Stomach (tissue), 9 donors: Measurements from ENCODE around the gene PDP2. TPM values are rescaled to one million over a fixed set of nuclear protein-coding genes. Genes with fewer than 3 reads are reported as not detected.

ENCODE experiments used
- DNase-seq, 2 donors: peaks; one replicate each; pipeline versions ENCODE4 v3.0.0 to v3.0.0-alpha.2; 2013 to 2019
- H3K27ac ChIP-seq, 5 donors: fragments of 200-600 bp in 4 of 5; sonication (generic) in 4 of 5; one replicate each; pipeline ENCODE4 v1.5.1; 2013 to 2019; ENCODE audit warnings: mild to moderate bottlenecking in 1 of 5, moderate library complexity in 1 of 5
- H3K27me3 ChIP-seq, 3 donors: fragments of 200-600 bp; sonication (generic); one replicate each; pipeline ENCODE4 v1.5.1; 2017 to 2019; ENCODE audit warnings: mixed run types in 1 of 3
- H3K36me3 ChIP-seq, 4 donors: fragments of 200-600 bp; sonication (generic); 1 replicate in 3 of 4; 2 replicates in 1 of 4; pipeline ENCODE4 v1.5.1; 2016 to 2019
- H3K4me1 ChIP-seq, 4 donors: fragments of 200-600 bp; sonication (generic); one replicate each; pipeline ENCODE4 v1.5.1; 2016 to 2019
- H3K4me3 ChIP-seq, 4 donors: fragments of 200-600 bp; sonication (generic) in 3 of 4; one replicate each; pipeline ENCODE4 v1.5.1; 2016 to 2019; ENCODE audit warnings: mild to moderate bottlenecking in 1 of 4
- H3K9me3 ChIP-seq, 4 donors: fragments of 200-600 bp; sonication (generic); one replicate each; pipeline ENCODE4 v1.5.1; 2016 to 2019
- CTCF ChIP-seq, 7 experiments: fragments of 450-650 bp in 4 of 7; fragments of 200-600 bp in 3 of 7; sonication (generic) in 3 of 7; IDR thresholded peaks; one replicate each; pipeline ENCODE4 v1.5.1; 2016 to 2019; ENCODE audit warnings: antibody characterized with exemption in 7 of 7, control low read depth in 2 of 7, mild to moderate bottlenecking in 1 of 7
- EP300 ChIP-seq: sonication (generic); formaldehyde crosslinking; IDR thresholded peaks from one replicate; pipeline ENCODE4 v1.6.1; 2017; ENCODE audit warnings: antibody characterized with exemption
- POLR2A ChIP-seq, 4 donors: fragments of 450-650 bp; IDR thresholded peaks; one replicate each; pipeline ENCODE4 v1.6.1; 2016; ENCODE audit warnings: antibody characterized with exemption in 4 of 4, control low read depth in 2 of 4, mild to moderate bottlenecking in 1 of 4, moderate library complexity in 1 of 4
- POLR2AphosphoS5 ChIP-seq, 3 donors: sonication (generic); formaldehyde crosslinking; IDR thresholded peaks; one replicate each; pipeline ENCODE4 v1.6.1; 2016; ENCODE audit warnings: antibody characterized with exemption in 3 of 3
- WGBS, 5 donors: extraction: QIAGEN DNeasy Blood & Tissue Kit in 3 of 5; methylation state at CpG; one replicate each; pipeline versions ENCODE4 v1.1.5 to v1.1.7; 2013 to 2018; 5-methylcytosine and 5-hydroxymethylcytosine counted together
- intact Hi-C: fragments of 100-400 bp; cut with DNase I; formaldehyde crosslinking; loops from one replicate; pipeline ENCODE4 v1.15.1; 2023; ENCODE audit warnings: low total_unique reads
- polyA plus RNA-seq, 3 donors: library from polyadenylated mRNA; stranded (reverse); fragments of 200-250 nt; gene quantifications; one replicate each; pipeline ENCODE4 v1.2.3, GENCODE V29; 2013
- total RNA-seq, 5 donors: library from RNA; depleted of rRNA; stranded (reverse); fragments of >200 nt; gene quantifications; one replicate each; pipeline versions ENCODE4 v1.1.0 to v1.2.3, GENCODE V29; 2014 to 2016
- donor health status: healthy with polysubstance abuse.
- donor health status: Bipolar disorder and iron deficiency.
- donor health status: healthy.

The PDP2 gene
- total and polyA plus RNA-seq, 8 donors: 1.6 to 96.9 (median 5.0) TPM

- TF ChIP-seq EP300 (no peak), POLR2A (IDR thresholded peaks at IDR 0.05) (no peak), POLR2AphosphoS5 (IDR thresholded peaks at IDR 0.05) (no peak), CTCF (IDR thresholded peaks at IDR 0.05) (no peak)
- DNase-seq: no peak
- no peak overlapping the region for H3K27ac ChIP-seq
- no peaks in the 10 kb centered on the region for H3K36me3 ChIP-seq
- H3K9me3 ChIP-seq: no peaks in the 10 kb centered on the region
- intact Hi-C loops: no loop called here
- H3K4me3 ChIP-seq: no peak overlapping the region
- H3K27me3 ChIP-seq: no peaks in the 10 kb centered on the region
- WGBS, 5 donors: 73 to 85% (median 78%) methylated on average over 3 to 4 of the region's 4 CpGs
- H3K4me1 ChIP-seq: peaks cover 0 to 2% (median 0%) of the 10 kb centered on the region in 4 donors
Observed at GRCh38 chr16:66913711-66914110, 33.4 kb downstream of the PDP2 start.

GRCh38 chr16:66914541-66914940, 34.2 kb downstream of the PDP2 start:
- H3K27ac ChIP-seq: no peak overlapping the region
- intact Hi-C loops: no loop called here
- H3K27me3 ChIP-seq: no peaks in the 10 kb centered on the region
- WGBS, 5 donors: 95 to 98% (median 96%) methylated on average over 7 of the region's 7 CpGs
- peaks cover 0 to 11% (median 5%) of the 10 kb centered on the region in 4 donors for H3K4me1 ChIP-seq
- no peak for TF ChIP-seq EP300
- TF ChIP-seq CTCF (IDR thresholded peaks at IDR 0.05): no peak
- no peak for TF ChIP-seq POLR2AphosphoS5 (IDR thresholded peaks at IDR 0.05)
- TF ChIP-seq POLR2A (IDR thresholded peaks at IDR 0.05): no peak
- no peak overlapping the region for H3K4me3 ChIP-seq
- no peaks in the 10 kb centered on the region for H3K9me3 ChIP-seq
- DNase-seq: no peak
- no peaks in the 10 kb centered on the region for H3K36me3 ChIP-seq

DNA sequence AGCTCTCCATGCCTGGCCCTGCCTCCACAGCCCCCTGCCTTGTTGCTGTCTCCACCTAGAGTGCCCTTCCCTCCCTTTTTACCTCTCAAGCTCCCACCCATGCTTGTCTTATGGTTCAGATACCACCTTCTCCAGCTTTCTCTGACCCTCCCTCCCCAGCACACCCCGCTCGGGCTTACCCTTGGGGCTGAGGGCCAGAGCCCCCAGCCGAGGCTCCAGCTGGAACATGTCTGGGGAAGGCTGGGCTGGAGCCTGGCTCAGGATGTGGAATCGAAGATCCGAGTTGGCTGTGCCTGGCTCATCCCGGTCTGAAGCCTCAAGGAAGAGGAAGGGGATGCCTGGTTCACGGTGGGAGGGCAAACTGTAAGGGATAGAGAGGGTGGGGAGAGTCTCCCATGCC, 34.7 kb downstream of the PDP2 start:
- TF ChIP-seq POLR2AphosphoS5 (IDR thresholded peaks at IDR 0.05): no peak
- Histone ChIP-seq H3K4me1 (peaks cover 0 to 16% (median 8%) of the 10 kb centered on the region in 4 donors), H3K9me3 (no peaks in the 10 kb centered on the region), H3K36me3 (no peaks in the 10 kb centered on the region), H3K27ac (no peak overlapping the region), H3K27me3 (no peaks in the 10 kb centered on the region), H3K4me3 (no peak overlapping the region)
- no peak for DNase-seq
- WGBS, 5 donors: 51 to 69% (median 64%) methylated on average over 6 to 7 of the region's 7 CpGs
- intact Hi-C loops: no loop called here

- WGBS, 5 donors: 83 to 91% (median 85%) methylated on average over 6 of the region's 6 CpGs
- H3K4me3 ChIP-seq: no peak overlapping the region
- peaks cover 0 to 29% (median 13%) of the 10 kb centered on the region in 4 donors for H3K4me1 ChIP-seq
- H3K36me3 ChIP-seq: peaks cover 0 to 2% (median 0%) of the 10 kb centered on the region in 4 donors
- H3K27ac ChIP-seq: no peak overlapping the region
- H3K9me3 ChIP-seq: no peaks in the 10 kb centered on the region
- intact Hi-C loops: no loop called here
- TF ChIP-seq CTCF (IDR thresholded peaks at IDR 0.05): no peak
- TF ChIP-seq POLR2AphosphoS5 (IDR thresholded peaks at IDR 0.05): no peak
- no peak for TF ChIP-seq EP300
- TF ChIP-seq POLR2A (IDR thresholded peaks at IDR 0.05): no peak
- H3K27me3 ChIP-seq: peaks cover 0 to 8% (median 0%) of the 10 kb centered on the region in 3 donors
- DNase-seq: no peak
Observed at GRCh38 chr16:66916518-66916917, 36.2 kb downstream of the PDP2 start.

GRCh38 chr16:66917741-66918140, 37.4 kb downstream of the PDP2 start:
- intact Hi-C loops: no loop called here
- Histone ChIP-seq H3K4me1 (peaks cover 0 to 39% (median 19%) of the 10 kb centered on the region in 4 donors), H3K4me3 (no peak overlapping the region), H3K27me3 (peaks cover 0 to 17% (median 0%) of the 10 kb centered on the region in 3 donors), H3K36me3 (peaks cover 0 to 8% (median 0%) of the 10 kb centered on the region in 4 donors), H3K27ac (no peak overlapping the region), H3K9me3 (no peaks in the 10 kb centered on the region)
- DNase-seq: no peak
- 85 to 91% (median 88%) methylated on average over 9 of the region's 9 CpGs for WGBS, 5 donors
- TF ChIP-seq EP300 (no peak), POLR2A (IDR thresholded peaks at IDR 0.05) (no peak), POLR2AphosphoS5 (IDR thresholded peaks at IDR 0.05) (no peak), CTCF (IDR thresholded peaks at IDR 0.05) (no peak)
